GM19395 (cell line): ENCODE results near the gene SULF2.

Source experiments
- ATAC-seq: cut with Tn5 transposase; IDR thresholded peaks from one replicate; pipeline ENCODE4 v1.9.1; 2021; ENCODE audit warnings: mild to moderate bottlenecking, moderate library complexity; ENCODE audit not compliant: unreplicated experiment

SULF2 gene

DNA sequence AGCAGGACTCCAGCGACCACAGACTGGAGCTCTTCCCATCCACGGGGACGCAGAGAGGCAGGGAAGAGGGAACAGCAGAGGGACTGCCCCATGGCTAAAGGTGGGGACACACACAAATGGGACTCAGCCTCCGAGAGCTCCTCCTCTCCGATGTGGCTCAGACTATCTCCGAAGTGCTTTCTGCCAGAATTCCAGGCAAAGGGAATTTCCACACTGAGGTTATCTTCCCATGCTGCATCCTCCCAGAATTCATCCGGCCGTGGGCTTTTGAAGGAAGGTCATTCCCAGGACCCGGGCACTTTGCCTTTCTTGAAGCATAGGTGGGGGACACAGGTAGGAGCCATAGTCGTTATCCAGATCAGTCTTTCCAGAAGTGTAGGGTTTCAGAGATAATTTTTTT, 67.9 kb downstream of the SULF2 start:
- no peak for ATAC-seq

DNA sequence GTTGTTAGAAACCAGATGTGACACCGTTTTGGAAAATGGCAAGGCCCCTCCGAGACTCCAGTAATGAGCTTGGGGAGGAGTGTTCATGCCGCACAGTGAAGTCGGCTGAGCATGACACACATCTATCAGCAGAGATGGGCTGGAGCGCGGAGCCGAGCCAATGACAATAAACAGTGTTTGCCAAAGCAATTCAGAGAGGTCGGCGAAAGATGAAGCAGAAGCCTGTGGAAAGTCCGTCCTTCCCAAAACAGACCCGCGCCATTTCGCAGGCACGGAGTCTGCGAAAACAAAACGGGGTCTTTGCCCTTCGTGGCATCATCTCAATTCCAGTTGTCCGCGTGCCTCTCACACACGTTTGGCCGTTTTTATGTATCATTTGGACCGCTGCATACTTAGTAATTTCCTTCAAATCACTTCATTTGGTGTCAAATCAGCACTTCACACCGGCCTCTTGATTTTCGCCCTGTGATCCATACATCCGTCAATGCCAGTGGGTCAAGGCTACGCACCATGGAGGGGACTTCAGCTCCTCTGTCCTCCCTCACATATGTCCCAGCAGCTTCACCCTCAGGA, 71.3 kb downstream of the SULF2 start:
- no peak for ATAC-seq

DNA sequence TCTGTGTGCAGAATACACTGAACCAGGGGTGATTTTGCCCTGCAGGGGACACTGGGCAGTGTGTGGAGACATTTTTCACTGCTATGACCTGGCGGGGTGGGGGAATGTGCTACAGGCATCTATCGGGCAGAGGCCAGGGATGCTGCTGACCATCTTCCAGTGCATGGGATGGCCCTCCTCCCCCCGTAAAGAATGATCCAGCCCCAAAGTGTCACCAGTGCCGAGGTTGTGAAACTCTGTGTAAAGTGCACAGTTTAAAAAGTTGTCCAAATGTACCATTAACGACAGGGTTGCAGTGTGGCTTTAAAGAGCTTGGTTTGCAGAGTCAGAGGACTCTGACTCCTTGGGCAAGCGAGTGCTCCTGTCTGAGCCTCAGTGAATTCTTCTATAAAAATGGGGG, 72.1 kb downstream of the SULF2 start:
- no peak for ATAC-seq

DNA sequence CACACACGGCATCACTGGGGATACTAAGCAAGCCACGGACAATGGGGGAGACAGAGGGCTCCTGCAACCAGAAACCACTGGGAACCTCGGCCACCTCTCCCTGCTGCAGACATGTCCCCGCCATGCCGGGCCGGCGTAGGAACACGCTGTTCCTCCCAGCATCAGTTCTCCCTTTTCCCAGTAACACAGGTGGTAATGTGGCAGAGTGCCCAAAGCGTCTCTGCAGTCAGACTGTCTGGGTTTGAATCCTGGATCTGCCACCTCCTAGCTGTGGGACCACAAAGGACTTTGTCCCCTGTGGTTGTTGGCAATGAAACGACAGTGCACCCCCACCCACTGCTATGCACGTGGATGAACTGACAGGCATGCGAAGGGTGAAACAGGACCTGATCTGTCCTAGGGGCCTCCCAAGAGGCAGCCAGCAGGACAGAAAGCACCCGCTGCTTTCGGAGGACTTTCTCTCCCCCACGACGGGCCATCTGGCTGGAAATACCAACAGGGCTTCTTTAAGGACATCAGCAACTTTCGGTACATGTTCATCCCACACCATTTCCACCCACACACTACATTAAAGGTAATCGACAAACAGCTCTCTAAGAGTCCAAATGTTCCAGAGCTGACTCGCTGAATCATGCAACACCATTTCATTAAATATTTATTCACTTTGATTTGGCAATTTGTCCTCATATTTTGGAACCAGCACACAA, 74.1 kb downstream of the SULF2 start:
- no peak for ATAC-seq

DNA sequence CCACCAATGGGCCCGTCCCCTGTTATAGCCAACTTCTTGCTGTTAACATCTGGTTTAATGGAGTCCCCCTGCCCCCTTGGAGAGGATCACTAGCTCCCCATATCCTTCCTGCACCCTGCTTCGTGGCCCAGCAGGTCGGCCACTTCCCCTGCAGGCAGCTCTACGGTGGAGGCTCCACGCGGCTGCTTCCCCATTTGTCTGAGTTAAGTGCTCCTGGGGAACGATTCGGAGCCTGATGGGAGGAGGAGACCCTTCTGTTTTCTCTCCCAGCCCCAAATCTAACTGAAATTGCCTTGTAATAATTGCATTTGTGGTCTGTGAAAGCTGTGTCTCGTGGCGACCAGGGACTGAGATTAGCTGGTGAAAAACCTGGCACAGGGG, 74.6 kb downstream of the SULF2 start:
- ATAC-seq: no peak

DNA sequence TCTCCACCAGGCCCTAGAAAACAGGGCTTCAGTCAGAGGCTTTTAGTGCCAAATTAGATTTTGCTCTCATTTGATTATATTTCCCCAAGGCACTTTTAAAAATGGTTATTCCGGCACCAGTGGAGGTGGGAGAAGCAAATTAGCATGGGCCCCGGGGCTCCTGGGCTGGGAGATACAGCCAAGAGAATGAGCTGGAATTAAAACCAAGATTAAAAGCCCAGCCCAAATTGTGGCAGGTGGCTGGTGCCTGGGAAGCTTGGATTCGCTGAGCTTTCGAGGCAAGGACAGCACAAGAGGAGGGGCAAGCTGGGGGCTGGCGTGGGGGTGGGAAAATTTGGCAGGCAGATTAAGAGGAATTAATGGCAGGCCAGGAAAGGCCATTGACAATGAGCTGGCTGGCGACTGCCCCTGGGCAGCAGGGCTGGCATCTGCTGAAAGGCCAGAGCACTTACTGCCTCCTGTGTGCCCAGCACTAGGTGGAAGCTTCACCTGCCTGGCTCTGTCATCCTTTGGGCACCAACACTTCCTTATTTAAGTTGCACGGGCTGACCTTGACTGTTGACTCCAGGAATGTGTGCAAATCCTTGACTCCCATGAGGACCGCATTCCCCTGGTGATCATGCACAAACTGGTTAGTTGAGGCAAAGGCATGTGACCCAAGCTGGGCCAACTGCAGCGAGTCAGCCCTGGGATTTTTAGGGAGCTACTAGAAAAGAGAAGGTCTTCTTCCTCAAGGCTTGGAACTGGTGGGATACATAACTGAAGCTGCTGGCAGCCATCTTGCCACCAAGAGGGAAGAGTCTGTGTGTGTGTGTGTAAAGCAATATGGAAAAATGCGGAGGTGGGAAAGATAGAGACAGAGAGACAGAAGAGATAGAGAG, 76.1 kb downstream of the SULF2 start:
- ATAC-seq: no peak

DNA sequence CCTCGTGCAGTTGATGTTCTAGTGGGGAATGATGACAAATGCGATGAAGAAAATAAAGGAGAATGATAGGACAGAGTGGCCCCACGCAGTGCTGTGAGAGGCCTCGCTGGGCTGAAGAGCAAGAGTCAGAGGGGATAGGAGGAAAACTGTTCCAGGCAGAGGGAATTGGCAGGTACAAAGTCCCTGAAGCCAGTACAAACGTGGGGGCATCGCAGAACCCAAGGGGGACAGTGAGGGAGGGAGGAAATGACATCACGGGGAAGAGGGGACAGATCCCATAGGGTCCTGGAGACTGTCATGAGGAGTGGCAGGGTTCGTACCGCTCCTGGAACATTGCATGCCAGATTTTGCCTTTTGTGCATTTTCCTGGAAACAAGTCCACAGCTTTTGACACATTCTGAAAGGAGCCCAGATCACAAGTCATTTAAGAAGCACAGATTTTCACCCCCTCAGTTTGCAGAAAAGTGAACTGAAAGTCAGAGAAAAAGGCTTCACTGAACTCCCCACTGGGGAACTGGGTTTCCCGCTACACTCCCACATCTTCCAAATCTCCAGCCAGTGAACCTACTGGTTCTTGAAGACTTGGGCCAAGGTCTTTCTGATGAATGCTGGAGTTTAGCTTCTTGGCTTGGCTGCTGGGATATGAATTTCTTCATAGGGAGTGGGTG, 77.0 kb downstream of the SULF2 start:
- no peak for ATAC-seq

DNA sequence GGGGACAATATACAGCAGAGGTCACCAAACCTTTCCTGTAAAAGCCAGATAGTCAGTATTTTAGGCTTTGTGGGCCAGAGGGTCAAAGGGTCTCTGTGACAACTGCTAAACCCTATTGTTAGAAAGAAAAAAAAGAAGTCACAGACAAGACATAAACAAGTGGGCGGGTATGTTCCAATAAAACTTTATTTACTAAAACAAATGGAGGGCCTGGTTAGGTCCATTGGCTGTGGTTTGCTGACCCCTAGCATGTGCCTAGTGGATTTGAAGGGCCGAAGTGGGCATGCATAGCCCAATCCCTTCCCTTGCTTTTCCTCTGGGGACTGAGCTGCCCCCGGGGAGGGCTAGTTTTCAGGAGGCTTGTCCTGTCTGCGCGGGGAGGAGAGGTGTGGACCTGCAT, 78.9 kb downstream of the SULF2 start:
- no peak for ATAC-seq

DNA sequence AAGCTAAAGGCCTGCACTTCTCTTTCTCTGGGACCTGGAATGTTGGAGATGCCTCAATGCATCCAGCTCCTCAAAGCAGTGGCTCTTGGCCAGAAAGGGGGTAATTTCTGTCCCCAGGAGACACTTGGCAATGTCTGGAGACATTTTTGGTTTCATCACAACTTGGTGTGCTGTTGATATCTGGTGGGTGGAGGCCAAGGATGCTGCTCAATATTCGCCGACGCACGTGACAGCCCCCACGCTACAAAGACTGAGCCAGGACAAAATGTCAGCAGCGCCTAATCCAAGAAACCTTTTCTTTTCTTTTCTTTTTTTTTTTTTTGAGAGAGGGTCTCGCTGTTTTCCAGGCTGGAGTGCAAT, 79.8 kb downstream of the SULF2 start:
- ATAC-seq: no peak

DNA sequence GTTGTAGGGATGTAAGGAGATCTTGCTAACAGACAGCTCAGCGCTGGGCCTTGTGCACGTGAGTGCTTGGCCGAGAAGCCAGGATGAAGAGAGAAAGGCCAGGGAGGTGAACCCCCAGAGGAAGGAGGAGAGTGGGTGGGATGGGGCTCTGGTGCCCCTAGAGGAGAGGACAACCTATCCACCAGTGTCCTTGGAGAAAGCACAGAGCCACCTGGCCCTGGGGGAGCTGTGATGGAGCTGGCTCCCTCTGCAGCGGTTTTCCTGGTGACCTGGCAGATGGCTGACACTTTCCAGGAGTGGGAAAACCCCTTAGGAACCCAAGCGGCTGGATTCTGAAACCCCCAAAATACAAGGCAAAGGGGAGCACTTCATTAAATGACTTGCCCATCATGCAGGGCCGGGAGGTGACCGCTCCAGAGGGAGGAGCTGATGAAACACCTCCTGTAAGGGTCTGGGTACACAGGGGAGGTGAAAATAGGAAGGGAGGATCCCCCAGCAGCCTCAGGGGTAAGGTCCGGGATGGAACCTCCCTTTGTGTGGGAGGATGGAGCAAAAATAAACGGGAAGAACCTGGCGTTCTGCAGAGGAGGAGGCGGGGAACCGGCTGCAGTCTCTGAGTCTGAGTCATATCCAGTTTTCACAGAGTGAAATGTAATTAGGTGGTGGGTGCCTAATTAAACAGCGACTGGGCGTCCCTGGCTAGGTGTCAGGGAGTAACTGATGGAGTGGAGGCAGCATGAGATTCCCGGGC, 80.4 kb downstream of the SULF2 start:
- ATAC-seq: no peak

DNA sequence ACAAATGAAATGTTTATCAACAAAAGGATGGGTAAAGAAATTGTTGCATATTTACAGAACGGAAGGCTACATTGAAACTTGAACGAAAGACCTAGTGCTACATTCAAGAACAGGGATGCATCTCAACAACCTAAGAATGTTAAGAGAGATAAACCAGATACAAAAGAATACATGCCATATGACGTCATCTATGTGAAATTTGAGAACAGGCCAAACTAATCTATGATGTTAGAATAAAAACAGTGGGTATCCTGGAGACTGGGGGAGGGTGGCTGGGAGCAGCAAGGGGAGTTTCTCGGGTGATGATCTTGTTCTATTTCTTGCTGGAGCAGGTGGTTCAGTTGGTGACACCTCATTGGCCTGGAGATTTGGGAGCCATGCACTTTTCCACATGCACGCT, 81.5 kb downstream of the SULF2 start:
- no peak for ATAC-seq

DNA sequence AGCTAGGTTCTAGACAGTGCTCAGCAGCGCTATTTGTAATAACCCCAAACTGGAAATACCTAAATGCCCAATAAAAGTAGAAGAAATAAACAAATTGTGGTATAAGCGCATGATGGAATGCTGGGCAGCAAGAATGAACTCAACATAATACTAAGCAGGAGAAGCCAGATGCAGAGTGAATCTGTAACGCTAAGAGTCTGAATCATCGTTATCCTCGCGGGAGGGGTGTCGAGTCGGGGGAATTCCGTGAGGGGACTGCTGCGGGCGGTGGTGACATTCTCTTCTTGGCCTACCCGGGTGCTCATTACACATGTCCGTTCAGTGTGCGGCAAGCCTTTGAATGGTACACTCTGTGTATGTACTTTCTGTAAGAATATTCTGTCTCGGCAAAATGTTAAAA, 83.7 kb downstream of the SULF2 start:
- ATAC-seq: no peak

DNA sequence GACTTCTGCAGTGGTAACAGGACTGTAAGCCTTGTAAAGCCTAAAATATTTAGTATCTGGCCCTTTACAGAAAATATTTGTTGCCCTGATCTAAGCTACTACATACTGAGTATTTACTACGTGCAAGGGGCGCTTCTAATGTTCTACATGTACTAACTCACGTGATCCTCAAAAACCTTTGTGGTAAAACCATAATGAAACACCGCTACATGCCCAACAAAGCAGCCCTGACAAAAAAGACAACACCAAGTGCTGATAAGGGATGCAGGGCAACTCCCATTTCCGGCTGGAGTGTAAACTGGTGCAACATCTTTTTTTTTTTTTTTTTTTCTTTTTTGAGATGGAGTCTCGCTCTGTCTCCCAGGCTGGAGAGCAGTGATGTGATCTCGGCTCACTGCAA, 85.0 kb downstream of the SULF2 start:
- no peak for ATAC-seq

DNA sequence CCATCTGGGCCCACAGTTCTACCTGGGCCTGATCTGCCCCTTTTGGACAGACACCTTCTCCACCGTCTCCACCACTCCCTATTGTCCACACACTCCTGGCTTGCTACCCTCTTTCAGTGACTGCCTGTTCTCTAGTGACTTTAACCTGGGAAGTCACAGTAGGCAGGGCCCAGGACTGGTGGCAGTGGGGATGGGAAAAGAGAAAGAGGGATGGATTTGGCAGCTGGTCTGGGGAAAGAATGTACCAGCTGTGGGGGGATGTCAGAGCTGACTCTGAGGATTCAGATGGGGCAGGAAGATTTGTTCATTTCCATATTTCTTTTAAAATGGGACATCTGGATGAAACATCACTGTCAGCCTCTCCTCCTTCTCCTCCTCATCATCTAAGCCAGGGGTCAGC, 85.5 kb downstream of the SULF2 start:
- no peak for ATAC-seq

DNA sequence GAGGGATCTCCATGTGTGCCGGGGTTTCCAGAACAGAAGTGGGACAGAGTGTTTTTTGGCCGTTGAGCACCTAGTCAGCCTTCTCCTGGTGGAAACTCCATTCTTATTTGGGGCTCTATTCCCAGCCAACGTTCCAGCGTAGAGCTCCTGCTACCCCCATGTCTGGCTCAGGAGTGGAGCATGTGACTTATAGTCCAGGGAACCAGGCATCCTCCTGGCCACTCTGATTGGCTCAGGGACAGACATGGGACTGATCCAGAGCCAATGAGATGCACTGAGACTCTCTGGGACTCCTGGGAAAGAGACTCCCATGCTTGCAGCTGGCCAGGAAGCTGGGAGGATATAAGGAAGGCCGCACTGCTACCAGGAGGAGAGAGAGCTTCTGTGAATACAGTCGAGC, 87.1 kb downstream of the SULF2 start:
- ATAC-seq: no peak

DNA sequence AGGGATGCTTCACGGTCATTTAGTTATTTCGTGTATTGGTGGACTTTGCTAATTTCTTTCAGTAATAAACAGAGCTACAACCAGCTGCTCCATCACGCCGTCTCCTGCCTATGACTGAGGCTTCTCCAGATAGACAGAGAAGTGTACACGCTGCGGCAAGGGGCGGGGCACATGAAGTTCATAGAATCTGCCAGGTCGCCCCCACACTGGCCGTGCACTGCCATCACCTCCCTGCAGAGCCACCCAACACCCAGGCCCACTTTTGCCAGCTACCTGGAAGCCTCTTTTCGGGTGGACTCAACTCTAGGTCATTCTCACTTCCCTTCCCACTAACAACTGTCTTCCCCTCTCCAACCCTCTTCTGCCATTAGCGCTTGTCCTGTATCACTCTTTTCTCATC, 88.4 kb downstream of the SULF2 start:
- ATAC-seq: no peak

DNA sequence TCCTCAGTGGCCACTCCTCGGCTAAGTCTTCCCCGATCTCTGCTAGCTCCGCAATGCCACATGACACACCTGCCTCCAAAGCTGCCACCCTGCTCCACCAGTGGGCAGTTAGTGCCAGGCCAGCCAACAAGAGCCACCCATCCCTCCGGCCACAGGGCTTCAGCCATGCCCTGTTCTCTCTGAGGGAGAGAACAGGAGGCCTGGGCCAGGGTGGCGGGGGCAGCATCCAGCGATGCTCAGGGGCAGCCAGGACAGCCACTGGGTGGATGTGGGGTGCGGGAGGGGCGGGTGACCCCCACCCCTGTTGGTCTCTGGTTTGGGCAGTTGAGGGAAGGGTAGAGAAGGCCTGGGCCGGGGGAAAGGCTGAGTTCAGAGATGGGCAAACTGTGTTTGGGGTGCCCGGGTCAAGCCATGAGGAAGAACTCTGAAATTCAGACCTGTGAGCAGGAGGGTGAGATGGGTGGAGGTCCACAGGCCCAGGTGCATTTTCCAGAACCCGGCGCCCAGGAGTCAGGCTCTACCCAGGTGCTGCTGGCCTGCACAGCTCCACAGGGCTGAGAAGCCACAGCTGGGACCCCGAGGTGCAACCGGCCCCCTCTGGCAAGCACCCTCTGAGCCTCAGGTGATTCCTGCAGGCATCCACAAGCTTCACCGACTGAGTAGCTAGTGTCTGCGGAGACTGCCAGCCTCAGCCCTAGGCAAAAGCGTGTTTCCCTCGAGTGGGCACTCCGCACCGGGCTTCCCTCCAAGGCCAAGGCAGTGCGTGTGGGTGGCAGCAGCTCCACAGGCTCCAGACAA, 91.1 kb downstream of the SULF2 start:
- ATAC-seq: no peak

DNA sequence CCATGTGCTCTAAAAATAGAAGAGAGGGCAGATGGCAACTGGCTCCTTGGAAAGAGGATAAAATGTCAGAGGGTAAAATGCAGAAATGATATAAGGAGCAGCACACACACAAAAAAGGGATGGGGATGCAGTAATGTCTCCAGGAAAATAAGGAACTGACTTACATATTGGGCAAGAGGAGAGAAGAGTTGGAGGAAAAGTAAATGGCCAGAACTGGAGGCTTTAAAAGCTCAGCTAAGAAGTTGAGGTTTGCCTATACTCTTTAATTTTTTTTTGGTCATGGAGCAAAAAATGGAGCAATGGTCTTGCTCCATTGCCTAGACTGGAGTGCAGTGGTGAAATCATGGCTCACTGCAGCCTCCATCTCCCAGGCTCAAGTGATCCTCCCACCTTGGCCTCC, 93.7 kb downstream of the SULF2 start:
- ATAC-seq: no peak

DNA sequence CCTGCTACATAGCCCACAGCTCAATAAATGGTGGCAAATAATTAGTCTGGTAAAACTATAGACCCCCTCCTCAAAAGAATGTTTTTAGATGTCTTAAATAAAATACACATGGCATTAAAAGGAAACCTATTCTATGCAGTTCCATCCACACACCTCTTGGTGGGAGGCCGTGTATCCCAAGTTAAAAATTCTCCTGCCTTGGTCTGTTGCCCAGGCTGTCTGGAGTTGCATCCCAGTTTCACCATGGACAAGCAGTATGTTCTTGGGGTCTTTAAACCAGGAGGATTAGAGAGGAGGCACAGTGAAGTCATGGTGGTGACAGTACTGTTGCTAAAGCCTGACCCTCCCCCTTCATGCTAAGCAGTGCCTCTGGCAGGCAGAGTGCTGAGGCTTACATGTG, 95.5 kb downstream of the SULF2 start:
- no peak for ATAC-seq
